HFFc6 (cell line): ENCODE measurements around the gene CRTC3. TPM values are rescaled to one million over a fixed set of nuclear protein-coding genes. Genes with fewer than 3 reads are reported as not detected.
"Not testable (repeated sequence)": the region's sequence is repeated elsewhere in the genome, so short reads cannot be mapped to it uniquely, and the experiment has no call there.

Source experiments
- DNase-seq: peaks from one replicate; pipeline ENCODE4 v3.0.0-alpha.2; 2018
- H3K27ac Mint-ChIP-seq: 2 replicates; pipeline ENCODE4 v1.8.0; 2020; ENCODE audit warnings: mild to moderate bottlenecking, mixed read lengths
- H3K27me3 Mint-ChIP-seq: 2 replicates; pipeline ENCODE4 v1.8.0; 2021; ENCODE audit warnings: mild to moderate bottlenecking, moderate library complexity, mixed read lengths; ENCODE audit not compliant: insufficient read depth
- H3K36me3 Mint-ChIP-seq: 2 replicates; pipeline ENCODE4 v1.8.0; 2021; ENCODE audit warnings: low read depth, mixed read lengths
- H3K4me1 Mint-ChIP-seq: 2 replicates; pipeline ENCODE4 v1.8.0; 2020; ENCODE audit warnings: low read depth, mixed read lengths
- H3K4me3 Mint-ChIP-seq: 2 replicates; pipeline ENCODE4 v1.8.0; 2020; ENCODE audit warnings: mild to moderate bottlenecking, moderate library complexity, mixed read lengths
- H3K9me3 Mint-ChIP-seq: 2 replicates; pipeline ENCODE4 v1.8.0; 2020; ENCODE audit warnings: mild to moderate bottlenecking, mixed read lengths
- total RNA-seq, 6 experiments: library from RNA; stranded (reverse); fragmentation: NEBNext Ultra II Directional; extraction: Animal tissue kit (Norgen Biotek cat#: 25700); gene quantifications; 2 replicates in 1 of 6; 3 replicates in 5 of 6; pipeline ENCODE4 v1.2.3, GENCODE V29; 2021
- TF ChIP-seq, protein P1 (sequence below): fragments of 200-600 bp; sonication (generic); IDR thresholded peaks from 2 replicates; pipeline ENCODE4 v1.5.0; 2021; ENCODE audit warnings: antibody characterized with exemption, mild to moderate bottlenecking

The CRTC3 gene
- total RNA-seq, 6 experiments from 2014 or later, result 21.5 to 24.3 (median 23.5) TPM

DNA sequence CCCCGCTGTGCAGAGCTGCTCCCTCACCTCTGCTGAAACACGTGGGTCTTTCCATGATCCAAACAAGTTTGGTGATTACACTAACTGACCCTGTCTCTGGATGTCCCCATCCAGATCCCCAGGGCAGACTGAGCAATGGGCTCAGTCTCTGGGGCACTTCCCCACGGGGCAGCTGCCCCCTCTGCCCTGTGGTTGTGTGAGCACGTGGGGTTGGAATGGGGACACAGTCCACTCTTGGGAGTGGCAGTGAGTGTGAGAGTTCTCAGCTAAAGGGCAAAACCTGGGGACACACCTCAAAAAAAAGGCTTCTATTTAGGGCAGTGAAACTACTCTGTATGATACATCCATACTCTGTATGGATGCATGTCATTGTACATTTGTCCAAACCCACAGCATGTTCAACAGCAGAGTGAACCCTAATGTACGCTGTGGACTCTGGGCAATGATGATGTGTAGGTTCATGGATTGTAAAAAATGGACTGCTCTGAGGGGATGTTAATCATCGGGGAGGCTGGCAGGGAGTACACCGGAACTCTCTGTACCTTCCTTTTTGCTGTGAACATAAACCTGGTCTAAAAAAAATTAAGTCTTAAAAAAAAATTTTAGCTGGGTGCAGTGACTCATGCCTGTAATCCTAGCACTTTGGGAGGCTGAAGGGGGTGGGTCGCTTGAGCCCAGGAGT lies 137.5 kb downstream of the CRTC3 start:
- Mint-ChIP-seq H3K27ac (peak overlapping the region; percentile 59; the same call in 1 of the 2 replicates), H3K4me3 (peak overlapping the region; percentile 67)

DNA sequence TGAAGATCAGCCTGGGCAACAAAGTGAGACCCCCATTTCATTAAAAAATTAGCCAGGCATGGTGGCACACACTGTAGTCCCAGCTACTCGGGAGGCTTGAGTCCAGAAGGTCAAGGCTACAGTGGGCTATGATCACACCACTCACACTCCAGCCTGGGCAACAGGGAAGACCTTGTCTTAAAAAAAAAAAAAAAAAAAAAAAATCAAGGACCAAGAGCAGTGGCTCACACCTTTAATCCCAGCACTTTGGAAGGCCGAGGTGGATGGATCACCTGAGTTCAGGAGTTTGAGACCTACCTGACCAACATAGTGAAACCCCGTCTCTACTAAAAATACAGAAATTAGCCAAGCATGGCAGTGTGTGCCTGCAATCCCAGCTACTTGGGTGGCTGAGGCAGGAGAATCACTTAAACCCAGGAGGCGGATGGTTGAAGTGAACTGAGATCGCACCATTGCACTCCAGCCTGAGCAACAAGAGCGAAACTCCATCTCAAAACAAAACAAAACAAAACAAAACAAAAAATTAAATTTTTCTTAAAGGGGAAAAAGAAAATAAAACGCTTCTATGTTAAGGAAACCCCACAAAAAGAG lies 138.1 kb downstream of the CRTC3 start:
- DNase-seq, H3K36me3 Mint-ChIP-seq, H3K4me3 Mint-ChIP-seq, H3K27ac Mint-ChIP-seq, H3K9me3 Mint-ChIP-seq: not testable (repeated sequence)
- H3K27me3 Mint-ChIP-seq, result peaks cover 24% of the 10 kb centered on the region
- peaks cover 28% of the 10 kb centered on the region for H3K4me1 Mint-ChIP-seq

More for the DNA sequence above, 137.5 kb downstream of the CRTC3 start:
- DNase-seq, result peak; percentile 4
- Mint-ChIP-seq H3K27me3 (peaks cover 19% of the 10 kb centered on the region), H3K9me3 (no peaks in the 10 kb centered on the region), H3K4me1 (peaks cover 30% of the 10 kb centered on the region), H3K36me3 (peaks cover 4% of the 10 kb centered on the region; the same call in 1 of the 2 replicates)
- TF ChIP-seq, protein P1, sequence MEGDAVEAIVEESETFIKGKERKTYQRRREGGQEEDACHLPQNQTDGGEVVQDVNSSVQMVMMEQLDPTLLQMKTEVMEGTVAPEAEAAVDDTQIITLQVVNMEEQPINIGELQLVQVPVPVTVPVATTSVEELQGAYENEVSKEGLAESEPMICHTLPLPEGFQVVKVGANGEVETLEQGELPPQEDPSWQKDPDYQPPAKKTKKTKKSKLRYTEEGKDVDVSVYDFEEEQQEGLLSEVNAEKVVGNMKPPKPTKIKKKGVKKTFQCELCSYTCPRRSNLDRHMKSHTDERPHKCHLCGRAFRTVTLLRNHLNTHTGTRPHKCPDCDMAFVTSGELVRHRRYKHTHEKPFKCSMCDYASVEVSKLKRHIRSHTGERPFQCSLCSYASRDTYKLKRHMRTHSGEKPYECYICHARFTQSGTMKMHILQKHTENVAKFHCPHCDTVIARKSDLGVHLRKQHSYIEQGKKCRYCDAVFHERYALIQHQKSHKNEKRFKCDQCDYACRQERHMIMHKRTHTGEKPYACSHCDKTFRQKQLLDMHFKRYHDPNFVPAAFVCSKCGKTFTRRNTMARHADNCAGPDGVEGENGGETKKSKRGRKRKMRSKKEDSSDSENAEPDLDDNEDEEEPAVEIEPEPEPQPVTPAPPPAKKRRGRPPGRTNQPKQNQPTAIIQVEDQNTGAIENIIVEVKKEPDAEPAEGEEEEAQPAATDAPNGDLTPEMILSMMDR, result no peak

DNA sequence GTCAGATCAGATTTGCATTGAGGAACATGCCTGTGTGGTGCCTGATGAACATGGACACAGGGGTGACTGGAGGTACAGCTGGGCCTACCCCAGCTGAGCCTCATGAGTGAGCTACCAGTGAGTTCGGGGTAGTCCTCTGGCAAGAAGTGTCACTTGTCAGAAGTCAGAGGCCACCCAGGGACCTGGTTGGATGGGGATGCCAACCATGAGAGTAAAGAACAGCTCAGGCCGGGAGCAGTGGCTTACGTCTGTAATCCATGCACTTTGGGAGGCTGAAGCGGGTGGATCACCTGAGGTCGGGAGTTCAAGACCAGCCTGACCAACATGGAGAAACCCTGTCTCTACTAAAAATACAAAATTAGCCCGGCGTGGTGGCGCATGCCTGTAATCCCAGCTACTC lies 140.9 kb downstream of the CRTC3 start:
- H3K4me3 Mint-ChIP-seq, result not testable (repeated sequence)
- peaks cover 19% of the 10 kb centered on the region for H3K4me1 Mint-ChIP-seq
- peaks cover 35% of the 10 kb centered on the region for H3K27me3 Mint-ChIP-seq

DNA sequence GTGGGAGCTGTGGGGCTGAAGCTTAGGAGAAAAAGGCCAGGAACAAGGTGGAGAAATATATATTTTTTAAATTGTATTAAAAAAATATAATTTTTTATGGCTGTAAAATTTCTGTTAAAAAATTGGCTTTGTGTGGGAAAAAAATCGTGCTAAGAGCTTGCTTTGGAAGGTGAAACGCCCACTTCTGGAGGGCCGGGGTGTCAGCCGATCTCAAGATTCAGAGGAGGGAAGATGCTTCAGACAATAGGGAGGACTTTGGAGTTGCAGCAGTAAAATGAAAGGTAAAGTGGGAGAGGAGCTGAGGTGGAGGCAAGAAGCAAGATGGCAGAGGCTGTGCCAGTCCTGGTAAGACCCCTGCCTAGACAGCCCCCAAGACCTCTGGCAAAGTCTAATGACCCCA lies 141.5 kb downstream of the CRTC3 start:
- TF ChIP-seq, protein P1, result no peak
- H3K27me3 Mint-ChIP-seq, result peaks cover 35% of the 10 kb centered on the region

More for the DNA sequence above, 140.9 kb downstream of the CRTC3 start:
- H3K9me3 Mint-ChIP-seq, H3K36me3 Mint-ChIP-seq, DNase-seq, H3K27ac Mint-ChIP-seq: not testable (repeated sequence)

DNA sequence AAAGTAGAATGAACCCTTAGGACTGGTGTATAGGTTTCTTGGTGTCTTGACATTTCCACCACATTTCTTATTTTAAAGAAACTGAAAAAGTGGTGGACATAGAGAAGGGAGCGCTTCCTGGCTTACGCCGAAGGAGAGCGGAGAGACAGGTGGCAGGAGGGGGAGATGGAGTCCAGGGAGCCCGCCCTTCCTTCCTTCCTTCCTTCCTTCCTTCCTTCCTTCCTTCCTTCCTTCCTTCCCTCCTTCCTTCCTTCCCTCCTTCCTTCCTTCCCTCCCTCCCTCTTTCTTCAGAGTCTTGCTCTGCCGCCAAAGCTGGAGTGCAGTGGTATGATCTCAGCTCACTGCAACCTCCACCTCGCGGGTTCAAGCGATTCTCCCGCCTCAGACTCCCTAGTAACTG lies 143.6 kb downstream of the CRTC3 start:
- not testable (repeated sequence) for DNase-seq, H3K27ac Mint-ChIP-seq, H3K4me1 Mint-ChIP-seq, H3K9me3 Mint-ChIP-seq, H3K4me3 Mint-ChIP-seq, H3K36me3 Mint-ChIP-seq
- peaks cover 41% of the 10 kb centered on the region for H3K27me3 Mint-ChIP-seq

More for the DNA sequence above, 141.5 kb downstream of the CRTC3 start:
- no peak for DNase-seq
- H3K9me3 Mint-ChIP-seq, result no peaks in the 10 kb centered on the region
- no peaks in the 10 kb centered on the region for H3K36me3 Mint-ChIP-seq
- H3K4me1 Mint-ChIP-seq, result peaks cover 13% of the 10 kb centered on the region
- no peak overlapping the region for H3K27ac Mint-ChIP-seq
- no peak overlapping the region for H3K4me3 Mint-ChIP-seq

DNA sequence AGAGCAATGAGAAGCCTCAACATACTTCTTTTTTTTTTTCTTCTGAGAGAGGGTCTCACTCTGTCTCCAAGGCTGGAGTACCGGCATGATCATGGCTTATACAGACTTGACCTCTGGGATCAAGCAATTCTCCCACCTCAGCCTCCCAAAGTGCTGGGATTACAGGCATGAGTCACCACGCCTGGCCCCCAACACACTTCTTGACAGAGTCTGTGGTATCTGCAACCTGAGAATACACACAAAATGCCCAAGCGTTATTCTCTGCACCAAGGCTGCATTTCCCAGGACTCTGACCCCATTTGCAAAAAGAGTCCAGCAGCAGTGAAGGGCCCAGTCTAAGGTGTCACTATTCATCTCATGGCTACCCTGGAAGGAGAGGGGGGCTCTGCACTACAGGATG lies 144.8 kb downstream of the CRTC3 start:
- H3K4me3 Mint-ChIP-seq, result no peak overlapping the region

DNA sequence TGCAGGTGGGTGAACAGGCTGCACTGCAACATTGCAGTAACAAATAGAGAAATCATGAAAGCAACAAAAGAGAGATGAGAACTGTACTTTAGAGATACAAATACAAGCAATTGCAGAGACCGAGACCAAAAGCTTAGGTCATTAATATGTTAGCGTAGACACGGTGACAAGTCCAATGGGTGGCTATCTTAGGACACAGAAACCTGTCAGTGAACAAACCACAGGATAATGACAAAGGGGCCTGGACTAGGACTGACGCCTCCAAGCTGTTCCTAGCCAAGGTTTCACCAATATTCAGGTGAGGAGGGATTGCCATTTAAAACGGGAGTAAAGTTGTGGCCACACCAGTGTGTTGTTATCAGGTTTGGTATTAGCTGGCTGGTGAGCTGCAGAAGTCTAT lies 145.7 kb downstream of the CRTC3 start:
- Mint-ChIP-seq H3K9me3 (no peaks in the 10 kb centered on the region), H3K27me3 (peaks cover 30% of the 10 kb centered on the region), H3K4me3 (no peak overlapping the region)

More for the DNA sequence above, 144.8 kb downstream of the CRTC3 start:
- TF ChIP-seq, protein P1, result no peak
- peaks cover 12% of the 10 kb centered on the region; the same call in 1 of the 2 replicates for H3K4me1 Mint-ChIP-seq
- peaks cover 37% of the 10 kb centered on the region for H3K27me3 Mint-ChIP-seq
- no peak for DNase-seq
- H3K27ac Mint-ChIP-seq, result no peak overlapping the region
- no peaks in the 10 kb centered on the region for H3K36me3 Mint-ChIP-seq
- H3K9me3 Mint-ChIP-seq, result no peaks in the 10 kb centered on the region

More for the DNA sequence above, 145.7 kb downstream of the CRTC3 start:
- H3K4me1 Mint-ChIP-seq, result peaks cover 21% of the 10 kb centered on the region
- no peaks in the 10 kb centered on the region for H3K36me3 Mint-ChIP-seq
- no peak overlapping the region for H3K27ac Mint-ChIP-seq
- TF ChIP-seq, protein P1, result no peak
- no peak for DNase-seq
